Activated CD4-positive, alpha-beta T cell treated with anti-CD3 and anti-CD28 coated beads for 48 hours (primary cell): ENCODE results near the gene ERBB4.

ENCODE experiments used
- DNase-seq: peaks from one replicate; pipeline ENCODE4 v3.0.0-alpha.2; 2020

The ERBB4 gene

GRCh38 chr2:212359425-212360067 lies 179.1 kb downstream of the ERBB4 start:
- DNase-seq: no peak

GRCh38 chr2:212357606-212358005 lies 181.0 kb downstream of the ERBB4 start:
- DNase-seq: no peak

- DNase-seq: no peak
Measured at GRCh38 chr2:212354382-212354781, 184.2 kb downstream of the ERBB4 start.

- DNase-seq: no peak
Measured at GRCh38 chr2:212348501-212348900, 190.1 kb downstream of the ERBB4 start.

- no peak for DNase-seq
Measured at GRCh38 chr2:212346865-212347264, 191.7 kb downstream of the ERBB4 start.

GRCh38 chr2:212345966-212346365 lies 192.6 kb downstream of the ERBB4 start:
- no peak for DNase-seq

GRCh38 chr2:212344131-212344530 lies 194.5 kb downstream of the ERBB4 start:
- no peak for DNase-seq

GRCh38 chr2:212343167-212343566 lies 195.4 kb downstream of the ERBB4 start:
- no peak for DNase-seq

- no peak for DNase-seq
Measured at GRCh38 chr2:212337486-212338343, 200.9 kb downstream of the ERBB4 start.

GRCh38 chr2:212337036-212337435 lies 201.6 kb downstream of the ERBB4 start:
- DNase-seq: no peak

GRCh38 chr2:212330263-212330662 lies 208.3 kb downstream of the ERBB4 start:
- DNase-seq: no peak

GRCh38 chr2:212328712-212329496 lies 209.7 kb downstream of the ERBB4 start:
- no peak for DNase-seq

GRCh38 chr2:212328136-212328535 lies 210.5 kb downstream of the ERBB4 start:
- no peak for DNase-seq

GRCh38 chr2:212327171-212327809 lies 211.3 kb downstream of the ERBB4 start:
- DNase-seq: no peak

GRCh38 chr2:212318636-212319035 lies 220.0 kb downstream of the ERBB4 start:
- DNase-seq: no peak

- no peak for DNase-seq
Measured at GRCh38 chr2:212314680-212315079, 223.9 kb downstream of the ERBB4 start.

GRCh38 chr2:212311807-212312404 lies 226.7 kb downstream of the ERBB4 start:
- no peak for DNase-seq

- DNase-seq: no peak
Measured at GRCh38 chr2:212299943-212300342, 238.7 kb downstream of the ERBB4 start.

GRCh38 chr2:212299333-212299732 lies 239.3 kb downstream of the ERBB4 start:
- DNase-seq: no peak

- no peak for DNase-seq
Measured at GRCh38 chr2:212295571-212295970, 243.0 kb downstream of the ERBB4 start.

- no peak for DNase-seq
Measured at GRCh38 chr2:212294816-212295215, 243.8 kb downstream of the ERBB4 start.

- DNase-seq: no peak
Measured at GRCh38 chr2:212289301-212289700, 249.3 kb downstream of the ERBB4 start.

GRCh38 chr2:212288308-212288707 lies 250.3 kb downstream of the ERBB4 start:
- no peak for DNase-seq
